MM.1S (cell line): ENCODE results near the gene ASPDH.

Experiments
- DNase-seq: peaks from one replicate; pipeline ENCODE4 v3.0.0-alpha.2; 2015
- H2AFZ ChIP-seq: fragments of 300-600 bp; sonication (generic); 2 replicates; pipeline ENCODE4 v1.6.0; 2016; ENCODE audit warnings: antibody characterized with exemption, low read length
- H3F3A ChIP-seq: fragments of 300-600 bp; sonication (generic); 2 replicates; pipeline ENCODE4 v1.6.1; 2016; ENCODE audit warnings: mild to moderate bottlenecking, antibody characterized with exemption, low read length, moderate library complexity, mixed read lengths; ENCODE audit not compliant: insufficient read depth
- H3K27ac ChIP-seq: fragments of 300-600 bp; sonication (generic); 2 replicates; pipeline ENCODE4 v1.5.1; 2016; ENCODE audit warnings: mild to moderate bottlenecking, low read length
- H3K27me3 ChIP-seq: fragments of 300-600 bp; sonication (generic); replicated peaks from 2 replicates; pipeline ENCODE4 v1.6.0; 2016; ENCODE audit warnings: low read length; ENCODE audit not compliant: insufficient read depth
- H3K36me3 ChIP-seq: fragments of 300-600 bp; sonication (generic); replicated peaks from 2 replicates; pipeline ENCODE4 v1.6.1; 2016; ENCODE audit warnings: mild to moderate bottlenecking, low read length, mixed read lengths; ENCODE audit not compliant: insufficient read depth
- H3K4me1 ChIP-seq: fragments of 300-600 bp; sonication (generic); 2 replicates; pipeline ENCODE4 v1.6.1; 2016; ENCODE audit warnings: low read length, mixed read lengths
- H3K4me2 ChIP-seq: fragments of 300-600 bp; sonication (generic); 2 replicates; pipeline ENCODE4 v1.6.0; 2016; ENCODE audit warnings: low read depth, low read length
- H3K4me3 ChIP-seq: fragments of 300-600 bp; sonication (generic); 2 replicates; pipeline ENCODE4 v1.5.1; 2016; ENCODE audit warnings: low read length, mixed read lengths
- H3K79me2 ChIP-seq: fragments of 300-600 bp; sonication (generic); 2 replicates; pipeline ENCODE4 v1.6.1; 2016; ENCODE audit warnings: mixed run types, low read length, mixed read lengths
- H3K9ac ChIP-seq: fragments of 300-600 bp; sonication (generic); 2 replicates; pipeline ENCODE4 v1.6.1; 2016; ENCODE audit warnings: low read length, mixed read lengths
- H3K9me2 ChIP-seq: fragments of 300-600 bp; sonication (generic); replicated peaks from 2 replicates; pipeline ENCODE4 v1.6.1; 2016; ENCODE audit warnings: mild to moderate bottlenecking, low read length, mixed read lengths; ENCODE audit not compliant: insufficient read depth
- H3K9me3 ChIP-seq: fragments of 300-600 bp; sonication (generic); replicated peaks from 2 replicates; pipeline ENCODE4 v1.6.1; 2016; ENCODE audit warnings: mild to moderate bottlenecking, low read length, mixed read lengths; ENCODE audit not compliant: insufficient read depth
- H4K20me1 ChIP-seq: fragments of 300-600 bp; sonication (generic); 2 replicates; pipeline ENCODE4 v1.6.1; 2016; ENCODE audit warnings: mild to moderate bottlenecking, low read length, moderate library complexity, mixed read lengths; ENCODE audit not compliant: insufficient read depth
- EZH2 ChIP-seq: fragments of 300-600 bp; sonication (generic); optimal IDR thresholded peaks from 2 replicates; pipeline ENCODE3; 2017; ENCODE audit warnings: low read depth, mild to moderate bottlenecking, antibody characterized with exemption, low read length, mixed read lengths
- EZH2phosphoT487 ChIP-seq: fragments of 300-600 bp; sonication (generic); IDR thresholded peaks from 2 replicates; pipeline ENCODE4 v1.6.1; 2018; ENCODE audit warnings: antibody characterized with exemption, low read length
- TF ChIP-seq, protein P1 (sequence below): fragments of 300-600 bp; sonication (generic); IDR thresholded peaks from 2 replicates; pipeline ENCODE4 v1.5.1; 2016; ENCODE audit warnings: antibody characterized with exemption, low read length, mixed read lengths

The ASPDH gene

GRCh38 chr19:50557009-50557613 is 43.4 kb upstream of the ASPDH start:
- Histone ChIP-seq H3K27me3 (peaks cover 89% of the 10 kb centered on the region), H3K36me3 (no peaks in the 10 kb centered on the region), H3K9me3 (no peaks in the 10 kb centered on the region), H2AFZ (no peak overlapping the region), H3K4me3 (no peak overlapping the region), H3K9ac (no peak overlapping the region), H4K20me1 (no peaks in the 10 kb centered on the region), H3K27ac (no peak overlapping the region), H3K9me2 (no peaks in the 10 kb centered on the region), H3K4me2 (no peak overlapping the region), H3K4me1 (no peaks in the 10 kb centered on the region), H3K79me2 (no peaks in the 10 kb centered on the region), H3F3A (no peaks in the 10 kb centered on the region)
- DNase-seq = no peak
- TF ChIP-seq, protein P1, sequence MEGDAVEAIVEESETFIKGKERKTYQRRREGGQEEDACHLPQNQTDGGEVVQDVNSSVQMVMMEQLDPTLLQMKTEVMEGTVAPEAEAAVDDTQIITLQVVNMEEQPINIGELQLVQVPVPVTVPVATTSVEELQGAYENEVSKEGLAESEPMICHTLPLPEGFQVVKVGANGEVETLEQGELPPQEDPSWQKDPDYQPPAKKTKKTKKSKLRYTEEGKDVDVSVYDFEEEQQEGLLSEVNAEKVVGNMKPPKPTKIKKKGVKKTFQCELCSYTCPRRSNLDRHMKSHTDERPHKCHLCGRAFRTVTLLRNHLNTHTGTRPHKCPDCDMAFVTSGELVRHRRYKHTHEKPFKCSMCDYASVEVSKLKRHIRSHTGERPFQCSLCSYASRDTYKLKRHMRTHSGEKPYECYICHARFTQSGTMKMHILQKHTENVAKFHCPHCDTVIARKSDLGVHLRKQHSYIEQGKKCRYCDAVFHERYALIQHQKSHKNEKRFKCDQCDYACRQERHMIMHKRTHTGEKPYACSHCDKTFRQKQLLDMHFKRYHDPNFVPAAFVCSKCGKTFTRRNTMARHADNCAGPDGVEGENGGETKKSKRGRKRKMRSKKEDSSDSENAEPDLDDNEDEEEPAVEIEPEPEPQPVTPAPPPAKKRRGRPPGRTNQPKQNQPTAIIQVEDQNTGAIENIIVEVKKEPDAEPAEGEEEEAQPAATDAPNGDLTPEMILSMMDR = no peak
- TF ChIP-seq EZH2 (no peak), EZH2phosphoT487 (no peak)

- no peaks in the 10 kb centered on the region for H3K79me2 ChIP-seq
- H3K4me3 ChIP-seq = peak overlapping the region; percentile 63
- no peaks in the 10 kb centered on the region for H4K20me1 ChIP-seq
- H3F3A ChIP-seq = no peaks in the 10 kb centered on the region
- H3K9me2 ChIP-seq = no peaks in the 10 kb centered on the region
- H2AFZ ChIP-seq = peak overlapping the region; percentile 89
- TF ChIP-seq EZH2 (no peak), EZH2phosphoT487 (no peak)
- TF ChIP-seq, protein P1 = peak; percentile 86
- H3K36me3 ChIP-seq = no peaks in the 10 kb centered on the region
- peak overlapping the region; percentile 98 for H3K4me2 ChIP-seq
- H3K4me1 ChIP-seq = no peaks in the 10 kb centered on the region
- peaks cover 91% of the 10 kb centered on the region for H3K27me3 ChIP-seq
- peak; percentile 43 for DNase-seq
- no peak overlapping the region for H3K27ac ChIP-seq
- no peaks in the 10 kb centered on the region for H3K9me3 ChIP-seq
- H3K9ac ChIP-seq = no peak overlapping the region
Measured at GRCh38 chr19:50556282-50557008, 42.7 kb upstream of the ASPDH start.

DNA sequence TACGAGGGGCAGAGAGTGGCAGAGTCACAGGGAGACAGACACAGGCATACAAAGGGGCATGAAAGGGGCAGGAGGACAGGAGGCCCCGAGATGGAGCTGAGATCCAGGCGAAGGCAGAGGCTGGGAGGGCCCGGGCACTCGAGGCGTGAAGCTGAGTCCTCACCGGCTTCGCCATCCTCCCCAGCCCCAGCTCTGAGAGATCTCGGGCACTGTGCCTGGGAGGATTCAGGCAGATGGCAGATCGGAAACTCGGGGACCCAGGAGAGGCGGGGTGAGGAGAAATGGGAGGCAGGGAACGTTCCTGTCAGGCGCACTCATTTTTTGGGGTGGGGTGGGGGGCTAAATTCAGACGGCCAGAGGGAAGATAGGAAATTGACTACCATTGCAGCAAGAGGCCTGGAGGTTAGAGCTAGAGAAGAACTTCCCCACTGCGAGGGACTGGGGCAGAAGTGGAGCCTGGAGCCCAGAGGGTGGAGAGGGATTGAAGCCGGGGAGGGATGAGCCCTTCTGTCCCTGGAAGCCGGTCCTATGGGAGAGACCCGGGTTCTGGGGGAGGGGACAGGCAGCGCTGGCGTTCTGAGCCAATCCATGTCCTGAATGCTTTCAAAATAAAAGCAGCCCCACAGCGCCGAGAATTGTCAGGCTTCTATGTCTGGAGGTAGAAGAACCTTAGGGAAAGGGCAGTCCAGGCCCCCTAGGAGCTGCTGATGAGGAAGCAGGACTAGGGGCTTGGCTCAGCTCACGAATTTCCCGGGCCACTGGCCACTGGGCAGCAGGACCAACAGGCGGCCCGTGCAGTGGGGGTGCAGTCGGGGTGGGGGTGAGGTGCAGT is 42.0 kb upstream of the ASPDH start:
- no peak for DNase-seq
- Histone ChIP-seq H3K9ac (no peak overlapping the region), H3K79me2 (no peaks in the 10 kb centered on the region), H3K4me1 (no peaks in the 10 kb centered on the region), H3K27me3 (peaks cover 91% of the 10 kb centered on the region), H3K36me3 (no peaks in the 10 kb centered on the region), H3K4me3 (no peak overlapping the region; the same call in 1 of the 2 replicates), H3F3A (no peaks in the 10 kb centered on the region), H3K4me2 (peak overlapping the region; percentile 98; the same call in 1 of the 2 replicates), H4K20me1 (no peaks in the 10 kb centered on the region), H3K27ac (no peak overlapping the region), H2AFZ (no peak overlapping the region), H3K9me3 (no peaks in the 10 kb centered on the region), H3K9me2 (no peaks in the 10 kb centered on the region)
- TF ChIP-seq EZH2phosphoT487 (no peak), EZH2 (no peak)
- TF ChIP-seq, protein P1 = no peak
